Smooth muscle cell (in vitro differentiated cells): ENCODE results near the gene PHKB. TPM values are rescaled to one million over a fixed set of nuclear protein-coding genes. Genes with fewer than 3 reads are reported as not detected.

ENCODE experiments used
- DNase-seq: peaks from one replicate; lab custom pipeline; 2025; ENCODE audit not compliant: unreplicated experiment; lab: John Stamatoyannopoulos, UW
- H2AFZ ChIP-seq: fragments of 200-600 bp; sonication (generic); 2 replicates; pipeline ENCODE4 v1.6.0; 2016; ENCODE audit warnings: antibody characterized with exemption, low read depth, mild to moderate bottlenecking
- H3F3A ChIP-seq: fragments of 200-600 bp; sonication (generic); 2 replicates; pipeline ENCODE4 v1.6.0; 2017; ENCODE audit warnings: antibody characterized with exemption, low read depth
- H3K27ac ChIP-seq: fragments of 200-600 bp; sonication (generic); 2 replicates; pipeline ENCODE4 v1.5.1; 2016; ENCODE audit warnings: low read depth, mild to moderate bottlenecking
- H3K27me3 ChIP-seq: fragments of 200-600 bp; sonication (generic); 2 replicates; pipeline ENCODE4 v1.6.1; 2016; ENCODE audit warnings: low read depth, mild to moderate bottlenecking
- H3K36me3 ChIP-seq: fragments of 200-600 bp; sonication (generic); 2 replicates; pipeline ENCODE4 v1.5.1; 2016; ENCODE audit warnings: low read depth
- H3K4me1 ChIP-seq: fragments of 200-600 bp; sonication (generic); 2 replicates; pipeline ENCODE4 v1.5.1; 2016; ENCODE audit warnings: low read depth
- H3K4me2 ChIP-seq: fragments of 200-600 bp; sonication (generic); 2 replicates; pipeline ENCODE4 v1.6.0; 2016; ENCODE audit warnings: mild to moderate bottlenecking
- H3K4me3 ChIP-seq: fragments of 200-600 bp; sonication (generic); 2 replicates; pipeline ENCODE4 v1.5.1; 2016; ENCODE audit warnings: mild to moderate bottlenecking
- H3K79me2 ChIP-seq: fragments of 200-600 bp; sonication (generic); 2 replicates; pipeline ENCODE4 v1.6.0; 2016; ENCODE audit warnings: low read depth, mild to moderate bottlenecking
- H3K9ac ChIP-seq: fragments of 200-600 bp; sonication (generic); 2 replicates; pipeline ENCODE4 v1.6.0; 2016; ENCODE audit warnings: low read depth
- H3K9me3 ChIP-seq: fragments of 200-600 bp; sonication (generic); replicated peaks from 2 replicates; pipeline ENCODE4 v1.5.1; 2016; ENCODE audit warnings: low read depth
- H4K20me1 ChIP-seq: fragments of 200-600 bp; sonication (generic); 2 replicates; pipeline ENCODE4 v1.6.0; 2016; ENCODE audit warnings: low read depth
- CTCF ChIP-seq: fragments of 200-600 bp; sonication (generic); IDR thresholded peaks from 2 replicates; pipeline ENCODE4 v1.5.1; 2017; ENCODE audit warnings: borderline replicate concordance, mild to moderate bottlenecking, antibody characterized with exemption; ENCODE audit not compliant: insufficient read depth, poor library complexity, severe bottlenecking
- WGBS: methylation state at CpG from one replicate; pipeline ENCODE4 v1.1.7; 2016; ENCODE audit warnings: low lambda C conversion rate; 5-methylcytosine and 5-hydroxymethylcytosine counted together
- polyA plus RNA-seq: library from polyadenylated mRNA; unstranded; fragments of >200 nt; fragmentation: Nextera tagmentation; extraction: Ambion mirVana; gene quantifications from 2 replicates; pipeline ENCODE4 v1.2.1, GENCODE V29; 2016
- total RNA-seq: library from RNA; depleted of rRNA; stranded (reverse); fragments of >200 nt; gene quantifications from 2 replicates; pipeline ENCODE4 v1.2.3, GENCODE V29; 2014

PHKB gene
- total and polyA plus RNA-seq, 2 experiments from 2014 or later, result 11.4 to 30.3 TPM

GRCh38 chr16:47574091-47575054 is 113.2 kb downstream of the PHKB start:
- H3K27ac ChIP-seq, result no peak overlapping the region
- no peaks in the 10 kb centered on the region for H3K4me1 ChIP-seq
- no peaks in the 10 kb centered on the region for H3K36me3 ChIP-seq
- H3K9ac ChIP-seq, result no peak overlapping the region
- DNase-seq, result no peak
- H3K79me2 ChIP-seq, result no peaks in the 10 kb centered on the region
- no peaks in the 10 kb centered on the region for H3F3A ChIP-seq
- H2AFZ ChIP-seq, result no peak overlapping the region
- no peaks in the 10 kb centered on the region for H3K27me3 ChIP-seq
- H3K4me3 ChIP-seq, result no peak overlapping the region
- no peak for TF ChIP-seq CTCF
- 88% methylated on average over 5 of the region's 5 CpGs for WGBS
- no peak overlapping the region for H3K4me2 ChIP-seq
- no peaks in the 10 kb centered on the region for H3K9me3 ChIP-seq
- H4K20me1 ChIP-seq, result no peaks in the 10 kb centered on the region

GRCh38 chr16:47577029-47577428 is 115.9 kb downstream of the PHKB start:
- no peaks in the 10 kb centered on the region for H3K79me2 ChIP-seq
- no peak overlapping the region for H3K4me2 ChIP-seq
- no peaks in the 10 kb centered on the region for H3F3A ChIP-seq
- no peak overlapping the region for H3K4me3 ChIP-seq
- no peaks in the 10 kb centered on the region for H4K20me1 ChIP-seq
- H3K36me3 ChIP-seq, result no peaks in the 10 kb centered on the region
- no peak overlapping the region for H2AFZ ChIP-seq
- H3K9me3 ChIP-seq, result no peaks in the 10 kb centered on the region
- DNase-seq, result no peak
- H3K27ac ChIP-seq, result no peak overlapping the region
- no peaks in the 10 kb centered on the region for H3K4me1 ChIP-seq
- no peaks in the 10 kb centered on the region for H3K27me3 ChIP-seq
- H3K9ac ChIP-seq, result no peak overlapping the region
- no peak for TF ChIP-seq CTCF

- no peaks in the 10 kb centered on the region for H3K36me3 ChIP-seq
Measured at GRCh38 chr16:47578033-47578432, 116.9 kb downstream of the PHKB start.

More at GRCh38 chr16:47578033-47578432, 116.9 kb downstream of the PHKB start:
- Histone ChIP-seq H3K27me3 (no peaks in the 10 kb centered on the region), H3K79me2 (no peaks in the 10 kb centered on the region), H3K4me2 (no peak overlapping the region), H2AFZ (no peak overlapping the region), H3F3A (no peaks in the 10 kb centered on the region), H4K20me1 (no peaks in the 10 kb centered on the region), H3K9me3 (no peaks in the 10 kb centered on the region), H3K4me1 (no peaks in the 10 kb centered on the region), H3K4me3 (no peak overlapping the region), H3K9ac (no peak overlapping the region), H3K27ac (no peak overlapping the region)
- 96% methylated on average over 3 of the region's 3 CpGs for WGBS
- no peak for DNase-seq
- no peak for TF ChIP-seq CTCF
